Gastrocnemius medialis (tissue), 4 donors: ENCODE data around the gene NPTXR.

Experiments used
- CTCF ChIP-seq, 5 experiments: fragments of 450-650 bp in 3 of 5; fragments of 200-600 bp in 2 of 5; sonication (generic) in 2 of 5; IDR thresholded peaks in 4 of 5; conservative IDR thresholded peaks in 1 of 5; 1 replicate in 4 of 5; 2 replicates in 1 of 5; pipeline ENCODE4 v1.5.1; 2016 to 2019; ENCODE audit warnings: antibody characterized with exemption in 5 of 5, mild to moderate bottlenecking in 3 of 5, moderate library complexity in 3 of 5
- POLR2A ChIP-seq, 2 donors: fragments of 450-650 bp; IDR thresholded peaks; one replicate each; pipeline ENCODE4 v1.6.1; 2017; ENCODE audit warnings: antibody characterized with exemption in 2 of 2, mild to moderate bottlenecking in 2 of 2, moderate library complexity in 2 of 2

DNA sequence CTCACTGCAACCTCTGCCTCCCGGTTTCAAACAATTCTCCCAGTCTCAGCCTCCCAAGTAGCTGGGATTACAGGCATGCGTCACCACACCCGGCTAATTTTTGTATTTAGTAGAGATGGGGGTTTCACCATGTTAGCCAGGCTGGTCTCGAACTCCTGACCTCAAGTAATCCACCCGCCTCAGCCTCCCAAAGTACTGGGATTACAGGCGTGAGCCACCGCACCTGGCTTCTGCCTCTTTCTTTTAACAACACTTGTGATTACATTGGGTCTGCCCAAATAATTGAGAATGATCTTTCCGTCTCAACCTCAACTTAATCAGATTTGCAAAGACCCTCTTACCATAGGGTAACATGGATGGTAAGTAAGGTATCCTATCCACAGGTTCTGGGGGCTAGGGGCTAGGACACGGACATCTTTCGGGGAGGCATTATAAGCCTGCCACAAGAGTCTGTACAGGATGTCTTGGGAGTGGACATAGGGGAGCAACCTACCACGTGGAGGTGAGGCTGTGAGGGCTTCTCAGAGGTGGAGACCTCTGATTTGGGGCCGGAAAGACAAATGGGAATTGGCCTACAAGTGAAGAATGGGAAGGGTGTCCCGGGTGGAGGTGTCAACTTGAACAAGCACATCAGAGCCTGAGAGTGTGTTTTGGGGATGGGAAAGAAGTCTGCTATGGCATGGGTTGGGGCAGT lies 30.8 kb upstream of the NPTXR start:
- TF ChIP-seq CTCF (IDR thresholded peaks at IDR 0.05 in 4 of 5, conservative IDR thresholded peaks at IDR 0.05 in 1 of 5) (no peak), POLR2A (IDR thresholded peaks at IDR 0.05) (no peak)
